ENCODE results near the gene LIN7A. TPM values are rescaled to one million over a fixed set of nuclear protein-coding genes. Genes with fewer than 3 reads are reported as not detected.

LIN7A gene
- total RNA-seq, 4 donors from 2014 or later: 5.3 to 9.3 (median 5.6) TPM

- TF ChIP-seq, protein P1, sequence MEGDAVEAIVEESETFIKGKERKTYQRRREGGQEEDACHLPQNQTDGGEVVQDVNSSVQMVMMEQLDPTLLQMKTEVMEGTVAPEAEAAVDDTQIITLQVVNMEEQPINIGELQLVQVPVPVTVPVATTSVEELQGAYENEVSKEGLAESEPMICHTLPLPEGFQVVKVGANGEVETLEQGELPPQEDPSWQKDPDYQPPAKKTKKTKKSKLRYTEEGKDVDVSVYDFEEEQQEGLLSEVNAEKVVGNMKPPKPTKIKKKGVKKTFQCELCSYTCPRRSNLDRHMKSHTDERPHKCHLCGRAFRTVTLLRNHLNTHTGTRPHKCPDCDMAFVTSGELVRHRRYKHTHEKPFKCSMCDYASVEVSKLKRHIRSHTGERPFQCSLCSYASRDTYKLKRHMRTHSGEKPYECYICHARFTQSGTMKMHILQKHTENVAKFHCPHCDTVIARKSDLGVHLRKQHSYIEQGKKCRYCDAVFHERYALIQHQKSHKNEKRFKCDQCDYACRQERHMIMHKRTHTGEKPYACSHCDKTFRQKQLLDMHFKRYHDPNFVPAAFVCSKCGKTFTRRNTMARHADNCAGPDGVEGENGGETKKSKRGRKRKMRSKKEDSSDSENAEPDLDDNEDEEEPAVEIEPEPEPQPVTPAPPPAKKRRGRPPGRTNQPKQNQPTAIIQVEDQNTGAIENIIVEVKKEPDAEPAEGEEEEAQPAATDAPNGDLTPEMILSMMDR (IDR thresholded peaks at IDR 0.05): no peak
- TF ChIP-seq POLR2AphosphoS5 (IDR thresholded peaks at IDR 0.05) (no peak), EP300 (IDR thresholded peaks at IDR 0.05) (no peak), POLR2A (IDR thresholded peaks at IDR 0.05; ENCODE audit: low read depth) (no peak)
- intact Hi-C loops (cut with DNase I): no loop called here
- H3K27ac ChIP-seq (replicated peaks in 1 of 4): peak overlapping the region in 1 of 4 donors; percentile 13
- H3K4me1 ChIP-seq: peaks cover 5 to 24% (median 17%) of the 10 kb centered on the region in 4 donors
- no peak overlapping the region for H3K4me3 ChIP-seq
- H3K27me3 ChIP-seq: no peaks in the 10 kb centered on the region
- DNase-seq (ENCODE audit: extremely low spot score): no peak
- peaks cover 0 to 3% (median 0%) of the 10 kb centered on the region in 4 donors for H3K36me3 ChIP-seq
- H3K9me3 ChIP-seq: no peaks in the 10 kb centered on the region
Measured at GRCh38 chr12:80815351-80815750, 122.4 kb downstream of the LIN7A start.

DNA sequence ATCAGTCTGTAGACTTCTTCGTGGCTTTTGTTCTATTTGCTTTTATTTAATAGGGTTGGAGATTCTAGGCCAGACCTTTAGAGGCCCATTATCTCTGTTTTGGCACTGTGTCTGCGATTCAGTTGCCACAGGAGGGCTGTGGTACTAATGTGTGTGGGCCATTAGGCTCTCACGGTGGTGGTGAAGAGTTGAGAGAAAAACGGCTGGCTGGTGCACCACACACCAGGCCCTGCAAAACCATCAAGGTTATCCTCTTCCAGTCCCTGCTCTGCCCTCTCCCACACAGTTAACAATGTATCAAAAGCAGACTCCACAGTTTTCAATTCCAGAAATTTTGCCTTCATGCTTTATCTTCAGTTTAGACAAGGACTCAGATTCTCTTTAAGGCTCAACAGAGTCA, 123.3 kb downstream of the LIN7A start:
- H3K4me3 ChIP-seq: no peak overlapping the region
- no peak overlapping the region for H3K27ac ChIP-seq (replicated peaks in 1 of 4)
- TF ChIP-seq POLR2A (IDR thresholded peaks at IDR 0.05; ENCODE audit: low read depth) (no peak), POLR2AphosphoS5 (IDR thresholded peaks at IDR 0.05) (no peak), EP300 (IDR thresholded peaks at IDR 0.05) (no peak)
- TF ChIP-seq, protein P1 (IDR thresholded peaks at IDR 0.05): no peak
- intact Hi-C loops (cut with DNase I): no loop called here
- peaks cover 0 to 5% (median 0%) of the 10 kb centered on the region in 4 donors for H3K36me3 ChIP-seq
- WGBS: 90% methylated on average over 4 of the region's 4 CpGs
- H3K4me1 ChIP-seq: peaks cover 5 to 24% (median 17%) of the 10 kb centered on the region in 4 donors
- no peak for DNase-seq (ENCODE audit: extremely low spot score)
- H3K9me3 ChIP-seq: no peaks in the 10 kb centered on the region
- H3K27me3 ChIP-seq: no peaks in the 10 kb centered on the region

GRCh38 chr12:80813820-80814219, 123.9 kb downstream of the LIN7A start:
- intact Hi-C loops (cut with DNase I): no loop called here
- 75% methylated on average over 2 of the region's 2 CpGs for WGBS

DNA sequence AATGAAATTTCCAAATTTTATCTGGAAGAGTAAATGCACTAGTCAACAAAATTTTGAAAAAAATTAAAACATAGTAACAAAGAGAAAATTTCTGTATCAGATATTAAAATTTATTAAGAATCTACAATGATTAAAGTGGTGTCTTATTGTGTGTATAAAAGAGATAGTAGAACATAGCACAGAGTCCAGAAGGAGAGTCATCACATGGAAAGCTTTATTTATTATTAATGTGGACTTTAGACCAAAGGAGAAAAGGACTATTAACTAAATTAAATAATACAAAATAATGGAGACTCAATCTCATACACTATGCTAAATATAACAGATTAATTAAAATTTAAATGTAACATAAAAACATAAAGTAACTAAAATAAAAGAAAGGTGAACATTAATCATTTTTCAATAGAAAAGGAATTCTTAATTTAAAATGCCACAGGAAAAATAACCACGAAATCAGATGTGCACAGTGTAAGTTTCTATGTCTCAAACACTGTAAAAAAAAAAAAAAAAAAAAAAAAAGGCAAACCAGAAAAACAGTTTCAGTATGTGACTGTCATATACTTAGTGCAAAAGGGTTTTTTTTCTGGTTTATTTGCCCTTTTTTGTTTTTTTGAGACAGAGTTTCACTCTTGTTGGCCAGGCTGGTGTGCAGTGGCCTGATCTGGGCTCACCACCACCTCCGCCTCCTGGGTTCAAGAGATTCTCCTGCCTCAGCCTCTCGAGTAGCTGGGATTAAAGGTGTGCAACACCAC, 125.6 kb downstream of the LIN7A start:
- H3K9me3 ChIP-seq: no peaks in the 10 kb centered on the region
- H3K36me3 ChIP-seq: peaks cover 0 to 5% (median 0%) of the 10 kb centered on the region in 4 donors
- intact Hi-C loops (cut with DNase I): no loop called here
- H3K4me1 ChIP-seq: peaks cover 5 to 24% (median 17%) of the 10 kb centered on the region in 4 donors
- DNase-seq (ENCODE audit: extremely low spot score): no peak
- no peak overlapping the region for H3K27ac ChIP-seq (replicated peaks in 1 of 4)
- H3K27me3 ChIP-seq: no peaks in the 10 kb centered on the region
- TF ChIP-seq POLR2A (IDR thresholded peaks at IDR 0.05; ENCODE audit: low read depth) (no peak), POLR2AphosphoS5 (IDR thresholded peaks at IDR 0.05) (no peak), EP300 (IDR thresholded peaks at IDR 0.05) (no peak)
- TF ChIP-seq, protein P1 (IDR thresholded peaks at IDR 0.05): no peak
- WGBS: 85% methylated on average over 3 of the region's 3 CpGs
- no peak overlapping the region for H3K4me3 ChIP-seq

More at GRCh38 chr12:80813820-80814219, 123.9 kb downstream of the LIN7A start:
- H3K4me1 ChIP-seq: peaks cover 5 to 24% (median 17%) of the 10 kb centered on the region in 4 donors
- H3K36me3 ChIP-seq: peaks cover 0 to 5% (median 0%) of the 10 kb centered on the region in 4 donors
- H3K27ac ChIP-seq (replicated peaks in 1 of 4): no peak overlapping the region
- DNase-seq (ENCODE audit: extremely low spot score): no peak
- H3K4me3 ChIP-seq: no peak overlapping the region
- no peak for TF ChIP-seq POLR2AphosphoS5 (IDR thresholded peaks at IDR 0.05)
- no peak for TF ChIP-seq POLR2A (IDR thresholded peaks at IDR 0.05; ENCODE audit: low read depth)
- TF ChIP-seq, protein P1 (IDR thresholded peaks at IDR 0.05): no peak
- TF ChIP-seq EP300 (IDR thresholded peaks at IDR 0.05): no peak
- no peaks in the 10 kb centered on the region for H3K27me3 ChIP-seq
- H3K9me3 ChIP-seq: no peaks in the 10 kb centered on the region

Data from esophagus muscularis mucosa (tissue), 4 donors.